ENCODE measurements around the gene ATAD3B. TPM values are rescaled to one million over a fixed set of nuclear protein-coding genes. Genes with fewer than 3 reads are reported as not detected.

ATAD3B gene
- total and polyA plus RNA-seq, 2 of the 4 experiments (the other 2 are of a cell fraction): 13.8 to 29.0 TPM

DNA sequence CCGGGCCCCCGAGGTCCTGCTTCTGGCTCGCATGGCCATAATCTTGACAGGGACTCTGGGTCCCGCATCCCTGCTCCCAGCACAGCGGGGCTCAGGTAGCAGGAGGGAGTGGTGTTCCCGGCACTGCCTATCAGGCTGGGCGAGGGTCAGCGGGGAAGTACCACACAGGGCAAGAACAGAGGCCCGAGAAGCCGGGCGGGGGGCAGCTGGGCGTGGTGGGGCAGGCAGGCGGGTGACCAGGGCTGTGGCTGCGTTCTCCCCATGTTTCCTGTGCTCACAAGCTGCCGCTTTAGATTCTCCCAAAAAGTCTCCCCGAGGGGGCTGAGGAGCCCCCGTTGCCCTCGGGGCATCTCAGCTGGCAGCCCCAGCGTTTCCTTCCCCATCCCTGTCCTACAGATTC is 18.3 kb downstream of the ATAD3B start:
- H2AFZ ChIP-seq (replicated peaks; ENCODE audit: low read length, poor library complexity): no peak overlapping the region
- dilution Hi-C loops (cut with HindIII; ENCODE audit: low sequenced_read_pairs, unreplicated experiment): no loop called here
- WGBS, 2 experiments (ENCODE audit: extremely low coverage in 2 of 2, insufficient read length in 1 of 2): 85% methylated on average over 5 of the region's 19 CpGs; no CpG with 5 or more reads in 1 of the 2 experiments
- no peak overlapping the region for H3K4me2 ChIP-seq (ENCODE audit: low read depth, low read length)
- no peak overlapping the region for H4K8ac ChIP-seq (ENCODE audit: low read depth in 2 of 2, low read length in 2 of 2)
- peaks cover 3 to 4% of the 10 kb centered on the region in 2 experiments; a peak in 2 of 4 replicates for H3K79me1 ChIP-seq (ENCODE audit: low read depth in 1 of 2, low read length in 2 of 2)
- no peak overlapping the region for H2BK5ac ChIP-seq (ENCODE audit: low read depth, low read length, poor library complexity, severe bottlenecking)
- no peak overlapping the region for H3K14ac ChIP-seq (replicated peaks; ENCODE audit: low read depth, low read length)
- ATAC-seq (ENCODE audit: low read depth) (no peak), DNase-seq (no peak)
- BruUV-seq (replicated peaks): no TSS peak
- no peaks in the 10 kb centered on the region for H3K27me3 ChIP-seq (ENCODE audit: control insufficient read depth, insufficient read depth, low read length)
- H3K4me1 ChIP-seq (ENCODE audit: control insufficient read depth, insufficient read depth, low read length): no peaks in the 10 kb centered on the region
- H3K27ac ChIP-seq (ENCODE audit: insufficient read depth, low read length): no peak overlapping the region
- peaks cover 55% of the 10 kb centered on the region for H3K36me3 ChIP-seq (ENCODE audit: control insufficient read depth, insufficient read depth, low read length)
- H4K20me1 ChIP-seq (ENCODE audit: insufficient read depth, low read length): no peaks in the 10 kb centered on the region
- no peak overlapping the region for H3K23ac ChIP-seq (ENCODE audit: low read depth, low read length)
- H3K56ac ChIP-seq (ENCODE audit: extremely low read depth, insufficient read depth, low read length): no peak overlapping the region
- H3K4me3 ChIP-seq (ENCODE audit: insufficient read depth, low read depth, low read length): no peak overlapping the region
- intact Hi-C loops (cut with micrococcal nuclease): no loop called here
- no peak overlapping the region for H3K4ac ChIP-seq (ENCODE audit: low read depth, low read length)
- no peaks in the 10 kb centered on the region; the same call in none of the 2 replicates for H3K9me3 ChIP-seq (ENCODE audit: control insufficient read depth, insufficient read depth, low read length)
- no peak overlapping the region for H2BK20ac ChIP-seq (ENCODE audit: low read depth, low read length)
- ChIA-PET CTCF (no interaction called here), POLR2A (ENCODE audit: unreplicated experiment) (no interaction called here)
- H3K9ac ChIP-seq (ENCODE audit: low read depth, low read length): no peak overlapping the region
- H4K5ac ChIP-seq (ENCODE audit: low read depth, low read length): no peak overlapping the region
- TF ChIP-seq RFX5 (IDR thresholded peaks at IDR 0.05; ENCODE audit: low read depth, low read length): no peak
- H4K91ac ChIP-seq (ENCODE audit: insufficient read depth, low read depth, low read length): no peak overlapping the region
- H3K9me1 ChIP-seq (ENCODE audit: insufficient read depth, low read length): no peaks in the 10 kb centered on the region
- in situ Hi-C loops (cut with MboI; ENCODE audit: low sequenced_read_pairs): no loop called here
- H2BK120ac ChIP-seq (ENCODE audit: low read depth, low read length): no peak overlapping the region
- H2AK9ac ChIP-seq (replicated peaks; ENCODE audit: low read depth, low read length, poor library complexity): no peak overlapping the region
- no peak overlapping the region for H2AK5ac ChIP-seq (ENCODE audit: low read depth, low read length)
- no peak overlapping the region for H3K18ac ChIP-seq (ENCODE audit: low read depth, low read length)
- no peak overlapping the region for H2BK15ac ChIP-seq (ENCODE audit: low read depth, low read length)
